ENCODE measurements around the gene DGKQ. TPM values are rescaled to one million over a fixed set of nuclear protein-coding genes. Genes with fewer than 3 reads are reported as not detected.

DGKQ gene
- total RNA-seq, 1 experiment from 2014 or later: 11.5 TPM

DNA sequence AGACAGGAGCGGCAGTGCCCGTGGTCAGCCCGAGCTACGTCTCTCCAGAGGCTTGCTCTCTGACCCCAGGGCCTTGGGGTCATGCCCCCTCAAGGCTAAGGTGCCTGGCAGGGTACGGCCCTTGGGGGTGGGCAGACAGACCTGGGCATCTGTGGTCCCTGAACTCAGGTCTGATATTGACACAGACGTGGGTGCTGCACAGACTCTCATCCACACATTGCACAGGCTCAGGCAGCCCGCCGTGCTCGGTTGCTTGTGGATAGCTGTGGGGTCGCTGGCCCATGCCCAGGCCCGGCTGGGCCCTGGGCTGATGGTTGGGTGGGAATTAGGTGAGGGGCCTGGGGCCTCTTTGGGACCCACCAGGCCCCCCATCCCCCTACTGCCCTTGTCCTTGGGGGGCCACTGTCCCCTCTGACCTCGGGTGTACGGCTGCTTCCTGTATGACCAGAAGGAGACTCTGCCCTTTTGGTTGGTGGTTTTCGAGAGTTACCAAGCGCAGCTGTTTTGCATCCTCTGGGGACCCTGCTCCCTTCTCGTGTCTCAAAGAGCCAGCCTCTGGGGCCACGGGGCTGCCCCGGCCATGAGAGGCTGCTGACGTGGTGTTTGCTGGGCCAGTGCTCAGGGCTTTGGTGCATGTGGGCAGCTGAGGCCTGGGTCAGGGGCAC lies 48.1 kb upstream of the DGKQ start:
- DNase-seq: no peak
- Histone ChIP-seq H3F3A (ENCODE audit: insufficient read depth, low read depth) (peaks cover 16% of the 10 kb centered on the region; the same call in 1 of the 2 replicates), H3K4me3 (no peak overlapping the region), H3K36me3 (ENCODE audit: low read depth) (no peaks in the 10 kb centered on the region), H3K27me3 (ENCODE audit: insufficient read depth, low read depth) (no peaks in the 10 kb centered on the region), H3K4me1 (replicated peaks; ENCODE audit: insufficient read depth) (no peaks in the 10 kb centered on the region), H3K9me2 (ENCODE audit: insufficient read depth) (no peaks in the 10 kb centered on the region), H3K9me3 (ENCODE audit: insufficient read depth, low read depth) (no peaks in the 10 kb centered on the region), H3K79me2 (ENCODE audit: low read depth) (no peaks in the 10 kb centered on the region), H3K27ac (no peak overlapping the region), H3K4me2 (no peak overlapping the region), H4K20me1 (ENCODE audit: insufficient read depth) (peaks cover 10% of the 10 kb centered on the region; the same call in 1 of the 2 replicates), H2AFZ (no peak overlapping the region)
- intact Hi-C loops (cut with micrococcal nuclease; ENCODE audit: unreplicated experiment): no loop called here
- CTCF ChIA-PET: no interaction called here
- TF ChIP-seq, protein P1, sequence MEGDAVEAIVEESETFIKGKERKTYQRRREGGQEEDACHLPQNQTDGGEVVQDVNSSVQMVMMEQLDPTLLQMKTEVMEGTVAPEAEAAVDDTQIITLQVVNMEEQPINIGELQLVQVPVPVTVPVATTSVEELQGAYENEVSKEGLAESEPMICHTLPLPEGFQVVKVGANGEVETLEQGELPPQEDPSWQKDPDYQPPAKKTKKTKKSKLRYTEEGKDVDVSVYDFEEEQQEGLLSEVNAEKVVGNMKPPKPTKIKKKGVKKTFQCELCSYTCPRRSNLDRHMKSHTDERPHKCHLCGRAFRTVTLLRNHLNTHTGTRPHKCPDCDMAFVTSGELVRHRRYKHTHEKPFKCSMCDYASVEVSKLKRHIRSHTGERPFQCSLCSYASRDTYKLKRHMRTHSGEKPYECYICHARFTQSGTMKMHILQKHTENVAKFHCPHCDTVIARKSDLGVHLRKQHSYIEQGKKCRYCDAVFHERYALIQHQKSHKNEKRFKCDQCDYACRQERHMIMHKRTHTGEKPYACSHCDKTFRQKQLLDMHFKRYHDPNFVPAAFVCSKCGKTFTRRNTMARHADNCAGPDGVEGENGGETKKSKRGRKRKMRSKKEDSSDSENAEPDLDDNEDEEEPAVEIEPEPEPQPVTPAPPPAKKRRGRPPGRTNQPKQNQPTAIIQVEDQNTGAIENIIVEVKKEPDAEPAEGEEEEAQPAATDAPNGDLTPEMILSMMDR (conservative IDR thresholded peaks at IDR 0.05): no peak
- no peak for TF ChIP-seq EZH2 (IDR thresholded peaks at IDR 0.05; ENCODE audit: low read depth)
- BruUV-seq (replicated peaks): no TSS peak
- POLR2A ChIA-PET (ENCODE audit: unreplicated experiment): no interaction called here

DNA sequence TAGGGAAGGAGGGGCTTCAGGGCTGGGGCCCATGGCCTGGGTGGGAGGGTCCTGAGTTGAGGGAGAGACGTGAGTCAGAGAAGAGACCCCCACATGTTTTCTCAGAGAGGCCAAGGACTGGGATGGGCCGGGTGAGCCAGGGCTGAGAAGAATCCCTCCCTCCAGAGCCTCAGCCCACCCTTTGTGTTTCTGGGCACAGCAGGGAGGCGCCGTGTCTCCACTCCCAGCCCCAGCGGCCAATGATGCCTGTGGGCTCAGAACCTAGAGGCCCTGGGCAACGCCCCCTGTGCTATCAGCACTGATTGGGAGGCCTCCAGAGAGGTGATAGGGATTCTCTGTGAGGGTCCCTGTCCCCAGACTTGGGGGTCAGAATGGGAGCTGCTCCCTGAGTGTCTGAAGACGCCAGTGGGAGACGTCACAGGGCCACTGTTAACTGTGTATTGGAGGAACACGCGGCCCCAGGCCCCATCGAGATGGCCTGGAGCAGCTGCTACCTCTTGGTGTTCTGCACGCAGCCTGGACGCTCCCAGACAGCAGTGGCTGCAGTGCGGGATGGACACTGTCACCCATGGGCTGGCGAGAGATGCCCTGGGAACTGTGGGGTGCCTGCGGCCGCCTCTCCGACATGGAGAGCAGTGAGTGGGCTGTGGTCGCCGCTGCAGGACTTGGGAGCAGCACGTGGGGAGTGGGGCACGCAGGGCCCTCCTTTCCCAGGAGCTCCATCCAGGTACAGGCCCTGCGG lies 46.5 kb upstream of the DGKQ start:
- H3K4me3 ChIP-seq: no peak overlapping the region
- no peak for DNase-seq
- H4K20me1 ChIP-seq (ENCODE audit: insufficient read depth): peaks cover 10% of the 10 kb centered on the region; the same call in 1 of the 2 replicates
- H3K79me2 ChIP-seq (ENCODE audit: low read depth): no peaks in the 10 kb centered on the region
- H3K9me3 ChIP-seq (ENCODE audit: insufficient read depth, low read depth): no peaks in the 10 kb centered on the region
- H3K9me2 ChIP-seq (ENCODE audit: insufficient read depth): no peaks in the 10 kb centered on the region
- intact Hi-C loops (cut with micrococcal nuclease; ENCODE audit: unreplicated experiment): no loop called here
- ChIA-PET POLR2A (ENCODE audit: unreplicated experiment) (no interaction called here), CTCF (no interaction called here)
- H3K4me2 ChIP-seq: no peak overlapping the region
- no peaks in the 10 kb centered on the region for H3K27me3 ChIP-seq (ENCODE audit: insufficient read depth, low read depth)
- TF ChIP-seq, protein P1 (conservative IDR thresholded peaks at IDR 0.05): no peak
- no peak for TF ChIP-seq EZH2 (IDR thresholded peaks at IDR 0.05; ENCODE audit: low read depth)
- no peak overlapping the region for H2AFZ ChIP-seq
- no peak overlapping the region for H3K27ac ChIP-seq
- H3F3A ChIP-seq (ENCODE audit: insufficient read depth, low read depth): no peaks in the 10 kb centered on the region
- no peaks in the 10 kb centered on the region for H3K4me1 ChIP-seq (replicated peaks; ENCODE audit: insufficient read depth)
- BruUV-seq (replicated peaks): no TSS peak
- no peaks in the 10 kb centered on the region for H3K36me3 ChIP-seq (ENCODE audit: low read depth)

DNA sequence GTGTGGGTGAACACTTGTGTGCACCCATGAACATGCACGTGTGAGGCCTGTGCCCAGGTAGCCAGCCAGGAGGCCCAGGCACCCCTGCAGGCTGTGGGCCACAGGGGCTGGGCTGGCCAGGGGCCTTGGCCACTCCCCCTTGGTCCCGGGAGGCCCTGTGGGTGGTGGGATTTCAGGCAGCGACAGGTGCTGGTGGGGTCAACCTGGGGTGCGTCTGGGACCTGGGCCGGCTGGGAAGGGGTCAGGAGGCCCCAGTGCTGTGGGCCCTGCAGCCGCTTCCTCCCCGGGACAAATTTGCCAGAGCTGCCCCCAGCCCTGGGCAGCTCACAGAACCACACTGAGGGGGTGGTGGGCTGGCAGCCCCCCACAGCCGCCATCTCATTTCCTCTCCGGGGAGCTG lies 46.0 kb upstream of the DGKQ start:
- H3K4me2 ChIP-seq: no peak overlapping the region
- BruUV-seq (replicated peaks): no TSS peak

More for the DNA sequence above, 46.0 kb upstream of the DGKQ start:
- H3K9me3 ChIP-seq (ENCODE audit: insufficient read depth, low read depth): no peaks in the 10 kb centered on the region
- no peaks in the 10 kb centered on the region for H3K4me1 ChIP-seq (replicated peaks; ENCODE audit: insufficient read depth)
- DNase-seq: no peak
- no peak overlapping the region for H3K27ac ChIP-seq
- peaks cover 10% of the 10 kb centered on the region; the same call in 1 of the 2 replicates for H4K20me1 ChIP-seq (ENCODE audit: insufficient read depth)
- no peaks in the 10 kb centered on the region for H3K36me3 ChIP-seq (ENCODE audit: low read depth)
- H3K4me3 ChIP-seq: no peak overlapping the region
- H2AFZ ChIP-seq: no peak overlapping the region
- no peaks in the 10 kb centered on the region for H3K27me3 ChIP-seq (ENCODE audit: insufficient read depth, low read depth)
- intact Hi-C loops (cut with micrococcal nuclease; ENCODE audit: unreplicated experiment): no loop called here
- TF ChIP-seq, protein P1 (conservative IDR thresholded peaks at IDR 0.05): no peak
- TF ChIP-seq EZH2 (IDR thresholded peaks at IDR 0.05; ENCODE audit: low read depth): no peak
- POLR2A ChIA-PET (ENCODE audit: unreplicated experiment): no interaction called here
- no peaks in the 10 kb centered on the region for H3K79me2 ChIP-seq (ENCODE audit: low read depth)
- CTCF ChIA-PET: no interaction called here
- no peaks in the 10 kb centered on the region for H3F3A ChIP-seq (ENCODE audit: insufficient read depth, low read depth)
- no peaks in the 10 kb centered on the region for H3K9me2 ChIP-seq (ENCODE audit: insufficient read depth)

Measured in PC-9 (cell line).